HEK293 (cell line): ENCODE measurements around the gene CLEC16A.

Experiments
- SCRT2 ChIP-seq: fragments of 450-650 bp; formaldehyde crosslinking; IDR thresholded peaks from 2 replicates; pipeline ENCODE4 v1.5.1; 2016; ENCODE audit warnings: missing biosample characterization, missing genetic modification characterization
- ZNF114 ChIP-seq: fragments of 450-650 bp; formaldehyde crosslinking; IDR thresholded peaks from 2 replicates; pipeline ENCODE4 v1.5.0; 2017; ENCODE audit warnings: missing biosample characterization, missing genetic modification characterization
- ZNF138 ChIP-seq: fragments of 450-650 bp; formaldehyde crosslinking; IDR thresholded peaks from 2 replicates; pipeline ENCODE4 v1.5.1; 2016; ENCODE audit warnings: missing biosample characterization, missing genetic modification characterization, borderline replicate concordance
- ZNF239 ChIP-seq: fragments of 450-650 bp; formaldehyde crosslinking; IDR thresholded peaks from 2 replicates; pipeline ENCODE4 v1.5.1; 2016; ENCODE audit warnings: missing biosample characterization, missing genetic modification characterization
- ZNF549 ChIP-seq: fragments of 450-650 bp; IDR thresholded peaks from 2 replicates; pipeline ENCODE4 v1.5.1; 2018; ENCODE audit warnings: missing biosample characterization, missing genetic modification characterization, mild to moderate bottlenecking, inconsistent platforms, moderate library complexity
- ZNF792 ChIP-seq: fragments of 450-650 bp; formaldehyde crosslinking; IDR thresholded peaks from 2 replicates; pipeline ENCODE4 v1.5.1; 2016; ENCODE audit warnings: missing biosample characterization, missing genetic modification characterization
- TF ChIP-seq, protein P1 (sequence below): fragments of 450-650 bp; formaldehyde crosslinking; IDR thresholded peaks from 2 replicates; pipeline ENCODE4 v1.5.1; 2016; ENCODE audit warnings: missing biosample characterization, missing genetic modification characterization
- TF ChIP-seq, protein P2 (sequence below): fragments of 450-650 bp; formaldehyde crosslinking; IDR thresholded peaks from 2 replicates; pipeline ENCODE4 v1.5.1; 2016; ENCODE audit warnings: missing biosample characterization, missing genetic modification characterization
- TF ChIP-seq, protein P3 (sequence below): fragments of 450-650 bp; formaldehyde crosslinking; IDR thresholded peaks from 2 replicates; pipeline ENCODE4 v1.5.1; 2016; ENCODE audit warnings: missing biosample characterization, missing genetic modification characterization

DNA sequence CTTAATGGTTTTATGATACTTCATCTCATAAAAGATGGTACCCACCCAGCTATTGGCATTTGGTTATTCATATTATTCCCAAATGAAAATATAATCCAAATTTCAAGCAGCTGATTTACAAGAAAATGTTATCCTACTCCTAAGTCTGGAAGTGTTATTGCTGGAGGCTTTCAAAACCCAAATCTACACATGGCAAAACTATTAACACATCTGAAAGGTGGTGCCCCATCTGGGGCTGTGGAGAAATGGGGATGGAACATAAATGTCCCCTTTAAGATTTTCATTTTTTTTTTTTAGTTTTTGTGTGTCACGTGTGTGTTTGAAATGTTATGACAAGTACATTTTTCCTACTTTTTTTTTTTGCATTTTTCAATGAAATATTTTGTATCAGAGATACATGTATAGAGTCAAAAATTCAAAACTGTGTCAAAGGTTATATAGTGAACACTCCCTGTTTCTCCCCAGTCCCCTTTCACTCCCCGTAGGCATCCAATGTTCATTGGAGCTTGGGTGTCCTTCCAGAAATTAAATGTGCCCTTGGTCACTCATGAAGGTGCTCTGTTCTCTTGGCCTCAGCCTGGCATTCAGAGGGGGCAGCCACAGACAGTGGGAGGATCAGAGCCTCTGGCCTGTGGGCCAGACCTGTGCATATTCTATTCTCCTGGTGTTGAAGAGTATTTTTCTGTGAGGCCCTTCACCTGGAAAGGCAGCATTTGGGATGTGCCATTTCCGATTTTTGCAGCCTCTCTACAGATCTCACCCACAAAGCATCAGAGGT is 79.1 kb downstream of the CLEC16A start:
- TF ChIP-seq ZNF239 (no peak), ZNF792 (tag by site-specific recombination) (no peak), ZNF138 (tag by site-specific recombination) (no peak), ZNF549 (tag by site-specific recombination) (no peak), ZNF114 (tag by site-specific recombination) (no peak), SCRT2 (tag by site-specific recombination) (no peak)
- TF ChIP-seq, protein P1, sequence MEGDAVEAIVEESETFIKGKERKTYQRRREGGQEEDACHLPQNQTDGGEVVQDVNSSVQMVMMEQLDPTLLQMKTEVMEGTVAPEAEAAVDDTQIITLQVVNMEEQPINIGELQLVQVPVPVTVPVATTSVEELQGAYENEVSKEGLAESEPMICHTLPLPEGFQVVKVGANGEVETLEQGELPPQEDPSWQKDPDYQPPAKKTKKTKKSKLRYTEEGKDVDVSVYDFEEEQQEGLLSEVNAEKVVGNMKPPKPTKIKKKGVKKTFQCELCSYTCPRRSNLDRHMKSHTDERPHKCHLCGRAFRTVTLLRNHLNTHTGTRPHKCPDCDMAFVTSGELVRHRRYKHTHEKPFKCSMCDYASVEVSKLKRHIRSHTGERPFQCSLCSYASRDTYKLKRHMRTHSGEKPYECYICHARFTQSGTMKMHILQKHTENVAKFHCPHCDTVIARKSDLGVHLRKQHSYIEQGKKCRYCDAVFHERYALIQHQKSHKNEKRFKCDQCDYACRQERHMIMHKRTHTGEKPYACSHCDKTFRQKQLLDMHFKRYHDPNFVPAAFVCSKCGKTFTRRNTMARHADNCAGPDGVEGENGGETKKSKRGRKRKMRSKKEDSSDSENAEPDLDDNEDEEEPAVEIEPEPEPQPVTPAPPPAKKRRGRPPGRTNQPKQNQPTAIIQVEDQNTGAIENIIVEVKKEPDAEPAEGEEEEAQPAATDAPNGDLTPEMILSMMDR (tag by site-specific recombination), result no peak
- TF ChIP-seq, protein P2, sequence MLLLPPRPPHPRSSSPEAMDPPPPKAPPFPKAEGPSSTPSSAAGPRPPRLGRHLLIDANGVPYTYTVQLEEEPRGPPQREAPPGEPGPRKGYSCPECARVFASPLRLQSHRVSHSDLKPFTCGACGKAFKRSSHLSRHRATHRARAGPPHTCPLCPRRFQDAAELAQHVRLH (tag by site-specific recombination), result no peak
- TF ChIP-seq, protein P3, sequence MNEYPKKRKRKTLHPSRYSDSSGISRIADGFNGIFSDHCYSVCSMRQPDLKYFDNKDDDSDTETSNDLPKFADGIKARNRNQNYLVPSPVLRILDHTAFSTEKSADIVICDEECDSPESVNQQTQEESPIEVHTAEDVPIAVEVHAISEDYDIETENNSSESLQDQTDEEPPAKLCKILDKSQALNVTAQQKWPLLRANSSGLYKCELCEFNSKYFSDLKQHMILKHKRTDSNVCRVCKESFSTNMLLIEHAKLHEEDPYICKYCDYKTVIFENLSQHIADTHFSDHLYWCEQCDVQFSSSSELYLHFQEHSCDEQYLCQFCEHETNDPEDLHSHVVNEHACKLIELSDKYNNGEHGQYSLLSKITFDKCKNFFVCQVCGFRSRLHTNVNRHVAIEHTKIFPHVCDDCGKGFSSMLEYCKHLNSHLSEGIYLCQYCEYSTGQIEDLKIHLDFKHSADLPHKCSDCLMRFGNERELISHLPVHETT (tag by site-specific recombination), result no peak
